Muscle of arm (tissue), 12 donors: ENCODE measurements around the gene MAEL. TPM values are rescaled to one million over a fixed set of nuclear protein-coding genes. Genes with fewer than 3 reads are reported as not detected.

ENCODE experiments used
- DNase-seq: peaks from one replicate; pipeline ENCODE4 v3.0.0-alpha.2; 2013
- polyA plus RNA-seq, 12 donors: library from polyadenylated mRNA; unstranded; fragments of 120-200 nt; gene quantifications; one replicate each; pipeline ENCODE4 v1.2.1, GENCODE V29; 2013; ENCODE audit not compliant: insufficient read length in 12 of 12

Gene MAEL
- polyA plus RNA-seq, 12 donors: 0.20 to 1.1 (median 0.48) TPM; not detected in 2

DNA sequence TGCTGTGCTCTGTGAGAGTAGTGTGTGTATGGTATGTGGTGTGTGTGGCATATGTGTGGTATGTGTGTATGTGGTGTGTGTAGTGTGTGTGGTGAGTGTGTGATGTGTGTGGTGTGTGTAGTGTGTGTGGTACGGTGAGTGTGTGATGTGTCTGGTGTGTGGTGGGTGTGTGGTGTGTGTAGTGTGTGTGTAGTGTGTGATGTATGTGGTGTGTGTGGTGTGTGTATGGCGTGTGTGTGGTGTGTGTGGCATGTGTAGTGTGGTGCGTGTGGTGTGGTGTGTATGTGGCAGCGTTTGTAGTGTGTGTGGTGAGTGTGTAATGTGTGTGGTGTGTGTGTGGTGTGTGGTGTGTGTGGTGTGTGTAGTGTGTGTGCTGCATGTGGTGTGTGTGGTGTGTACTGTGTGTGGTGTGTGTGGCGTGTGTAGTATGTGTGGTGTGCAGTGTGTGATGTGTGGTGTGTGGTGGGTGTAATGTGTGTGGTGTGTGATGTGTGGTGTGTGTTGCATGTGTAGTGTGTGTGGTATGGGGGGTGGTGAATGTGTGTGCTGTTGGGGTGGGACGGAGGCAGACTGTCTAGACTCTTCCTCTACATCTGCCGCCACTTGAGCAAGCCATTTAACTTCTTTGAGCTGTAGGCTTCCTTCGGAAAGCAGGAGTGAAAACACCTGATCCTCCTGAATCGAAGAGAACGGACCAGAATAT is 67.6 kb downstream of the MAEL start:
- no peak for DNase-seq

DNA sequence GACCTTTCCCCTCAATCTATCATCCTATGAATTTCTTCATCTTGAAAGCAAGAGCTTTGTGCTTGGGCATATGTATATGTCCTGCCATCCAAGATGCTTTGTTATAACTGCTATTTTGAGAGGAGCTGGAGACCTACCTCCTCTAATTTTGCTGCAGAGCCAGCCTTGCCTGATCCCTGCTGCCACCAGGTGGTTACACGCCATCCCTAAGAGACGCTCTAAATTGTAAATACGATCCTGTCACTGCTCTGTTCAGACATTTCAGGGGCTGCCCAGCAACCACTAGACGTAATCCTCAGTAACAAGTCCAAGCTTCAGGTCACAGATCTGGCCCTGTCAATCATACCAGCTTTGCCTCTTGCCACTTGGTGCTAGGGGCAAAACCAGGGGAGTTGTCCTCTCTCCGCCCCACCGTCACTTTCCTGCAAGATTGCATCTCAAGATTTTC is 68.2 kb downstream of the MAEL start:
- DNase-seq: no peak

DNA sequence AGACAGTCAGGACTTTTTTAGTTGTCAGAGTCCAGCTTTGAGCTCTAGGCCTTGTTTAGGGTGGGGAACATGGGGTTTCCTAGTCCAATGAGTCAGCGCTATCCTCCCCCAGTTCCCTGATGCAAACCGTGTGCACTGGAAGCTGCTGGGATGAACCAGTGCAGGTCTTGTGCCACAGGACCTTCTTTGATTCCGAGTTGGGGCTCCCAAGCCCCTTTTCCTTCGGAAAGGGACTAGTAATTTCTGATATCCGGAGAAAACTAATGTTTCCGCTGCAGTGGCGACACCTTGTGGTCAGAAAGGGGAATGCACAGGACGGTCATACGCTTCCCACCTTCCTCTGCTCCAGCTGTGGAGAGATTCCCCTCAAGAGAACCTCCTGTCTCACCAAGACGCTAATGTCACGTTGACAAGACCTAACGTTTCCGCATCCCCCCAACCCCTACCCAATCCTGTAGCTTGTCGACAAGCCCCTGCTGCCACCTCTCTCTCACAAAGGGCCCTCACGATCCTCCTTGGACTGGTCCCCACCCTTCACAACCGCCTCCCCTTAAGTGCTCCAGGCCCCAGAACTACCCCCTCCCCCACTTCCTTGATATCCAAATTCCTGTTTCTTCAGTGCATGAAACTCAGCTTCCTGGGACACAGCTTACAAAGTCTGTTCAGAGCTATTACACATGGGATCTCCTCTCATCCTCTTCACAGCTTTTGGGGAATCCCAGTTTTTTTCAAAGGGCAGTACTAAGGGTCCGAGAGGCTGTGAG is 70.1 kb downstream of the MAEL start:
- peak; percentile 79 for DNase-seq

DNA sequence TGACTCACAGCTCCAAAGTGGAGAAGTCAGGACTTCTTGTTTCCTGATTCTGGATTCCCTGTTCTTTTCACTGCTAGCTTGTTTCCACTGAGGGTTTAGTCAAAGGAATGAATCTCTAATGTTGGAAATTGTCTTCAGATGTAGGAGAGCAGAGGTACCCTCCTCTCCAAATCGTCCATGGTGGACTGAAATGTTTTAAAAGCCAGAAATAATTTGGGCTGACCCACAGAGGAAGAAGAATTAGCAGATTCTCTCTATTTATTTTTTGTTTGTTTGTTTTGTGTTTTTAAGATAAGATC is 70.7 kb downstream of the MAEL start:
- DNase-seq: no peak

DNA sequence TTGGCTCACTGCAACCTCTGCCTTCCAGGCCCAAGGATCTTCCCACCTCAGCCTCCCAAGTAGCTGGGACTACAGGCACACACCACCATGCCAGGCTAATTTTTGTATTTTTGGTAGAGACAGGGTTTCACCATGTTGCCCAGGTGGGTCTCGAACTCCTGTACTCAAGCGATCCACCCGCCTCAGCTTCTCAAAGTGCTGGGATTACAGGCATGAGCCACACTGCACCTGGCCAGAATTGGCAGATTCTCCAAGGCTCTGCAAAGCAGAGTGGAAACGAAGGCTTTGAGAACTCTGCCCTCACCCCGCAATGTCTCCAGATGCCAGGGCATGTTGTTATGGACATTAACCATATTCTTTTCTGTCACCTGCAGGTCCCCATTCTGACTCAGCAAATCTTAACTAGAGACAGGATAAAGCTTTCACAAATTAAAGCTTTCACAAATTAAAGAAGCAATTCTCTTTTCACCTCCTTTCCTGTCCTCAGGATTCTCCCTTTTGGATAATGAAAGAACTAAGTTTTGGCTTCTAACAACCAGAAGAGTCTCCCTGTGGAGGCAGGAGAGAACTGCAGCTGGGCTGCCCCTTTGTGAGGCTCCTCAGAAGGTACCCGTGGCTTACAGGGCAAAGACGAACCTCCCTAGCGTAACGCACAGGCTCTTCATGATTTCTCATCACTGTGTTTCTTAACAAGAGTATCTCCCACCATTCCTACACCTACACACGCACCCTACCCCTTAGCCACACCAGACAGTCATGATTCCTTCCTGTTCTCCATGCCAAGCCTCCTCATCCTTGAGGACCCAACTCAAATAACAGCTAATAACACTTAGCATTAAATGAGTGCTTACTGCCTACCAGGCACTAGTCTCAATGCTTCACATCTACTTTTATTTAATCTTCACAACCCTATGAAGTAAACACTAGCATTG is 71.3 kb downstream of the MAEL start:
- no peak for DNase-seq

DNA sequence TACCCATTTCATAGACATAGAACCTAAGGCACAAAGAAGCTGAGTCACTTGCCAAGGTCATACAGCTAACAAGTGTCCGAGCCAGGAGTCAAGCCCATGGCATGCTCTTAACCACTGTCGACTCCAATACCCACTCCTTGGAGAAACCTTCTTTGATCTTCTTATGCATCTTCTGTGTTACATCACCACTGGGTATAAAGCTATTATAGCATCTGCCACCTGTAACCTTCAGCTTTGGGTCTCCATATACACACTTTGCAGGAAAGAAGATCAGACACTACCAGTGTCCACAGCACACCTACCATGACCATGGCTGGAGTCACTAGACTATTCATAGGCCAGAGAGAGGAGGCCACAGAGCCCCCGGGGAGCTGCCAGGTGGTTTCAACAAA is 72.0 kb downstream of the MAEL start:
- DNase-seq: no peak

DNA sequence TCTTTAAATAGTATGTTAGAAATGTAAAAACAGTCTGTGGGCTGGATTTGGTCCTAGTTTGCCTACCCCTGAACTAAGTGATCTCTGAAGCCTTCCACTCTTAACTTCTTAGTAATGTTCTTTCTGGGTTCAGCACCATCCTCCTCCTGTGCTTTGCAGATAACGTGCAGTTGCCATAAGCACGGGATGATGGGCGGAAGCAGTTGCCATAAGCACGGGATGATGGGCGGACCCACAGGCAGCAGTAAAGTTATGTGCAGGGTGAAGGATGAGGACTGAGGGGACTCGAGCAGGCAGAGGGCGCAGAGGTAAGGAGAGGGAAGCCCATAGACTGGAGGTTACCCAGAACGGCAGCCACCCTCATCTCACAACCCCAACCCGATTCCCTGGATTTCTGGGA is 75.5 kb downstream of the MAEL start:
- DNase-seq: no peak

DNA sequence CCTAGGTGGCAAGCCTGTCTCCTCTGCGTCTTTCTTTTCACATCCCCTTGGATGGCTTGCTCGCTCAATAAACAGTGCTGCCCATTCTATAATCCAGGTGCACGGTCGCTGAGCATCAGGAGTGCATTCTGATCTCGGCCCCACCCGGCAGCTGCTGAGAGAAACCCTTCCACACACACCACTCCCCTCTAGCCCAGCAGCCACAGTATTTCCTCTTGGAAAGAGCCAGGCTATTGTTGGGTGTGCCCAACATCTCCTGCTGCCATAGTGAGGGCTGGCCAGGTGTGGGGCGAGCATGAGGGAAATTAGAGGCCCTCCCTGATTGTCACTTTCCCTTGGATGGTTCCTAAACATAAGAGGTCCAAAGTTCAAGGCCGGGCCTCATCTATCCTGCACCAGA is 76.4 kb downstream of the MAEL start:
- DNase-seq: no peak

DNA sequence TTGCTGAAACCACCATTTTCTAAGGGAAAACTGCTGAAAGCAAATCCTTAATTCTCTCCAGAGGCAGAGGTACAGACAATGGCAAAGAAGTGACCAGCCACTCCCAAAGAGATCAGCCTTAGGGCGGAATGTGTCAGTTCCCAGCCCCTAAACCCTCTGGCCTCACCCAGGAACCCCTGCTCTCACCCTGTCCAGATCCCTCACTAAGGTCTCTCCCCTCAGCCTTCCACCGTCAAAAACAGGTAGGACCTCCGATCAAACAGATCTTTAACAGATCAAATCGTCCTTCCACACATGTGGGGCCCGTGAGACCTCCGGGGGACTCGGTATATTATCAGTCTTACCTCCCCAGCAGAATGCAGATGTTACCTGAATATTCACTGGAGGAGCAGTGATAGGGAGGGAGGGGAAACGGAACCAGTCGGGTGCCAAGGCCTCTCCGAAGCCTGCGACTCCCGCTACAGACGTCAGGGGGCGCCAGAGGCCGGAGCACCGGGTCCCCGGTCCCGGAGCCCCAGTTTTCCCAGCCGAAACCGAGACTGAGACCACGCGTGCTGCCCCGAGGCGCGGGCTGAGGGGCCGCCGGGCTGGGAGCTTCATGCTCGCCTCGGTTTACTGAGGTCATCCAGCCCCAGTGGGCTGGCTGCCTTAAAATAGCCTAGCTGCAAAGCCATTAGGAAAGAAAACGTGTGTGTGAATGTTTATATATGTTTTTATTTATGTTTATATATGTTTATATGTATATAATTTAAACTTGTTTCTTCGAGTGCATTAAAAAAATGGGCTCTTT is 77.4 kb downstream of the MAEL start:
- DNase-seq: peak; percentile 73

DNA sequence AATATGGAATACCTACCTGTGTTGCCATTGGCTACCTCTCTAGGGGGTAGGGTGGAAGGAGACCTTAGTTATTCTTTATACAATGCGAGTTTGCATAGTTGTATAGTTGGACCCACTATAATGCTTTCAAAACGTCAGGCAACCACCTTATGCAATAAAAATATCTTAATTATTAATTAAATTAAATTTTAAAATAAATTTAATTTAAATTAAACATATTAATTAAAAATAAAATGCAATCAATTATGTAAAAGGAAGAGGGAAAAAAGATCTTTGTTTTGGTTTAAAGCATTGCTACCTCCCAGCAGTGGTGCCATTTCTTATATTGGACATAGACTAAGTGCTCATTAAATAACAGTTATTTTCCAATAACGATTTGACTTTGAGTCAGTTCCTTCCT is 78.8 kb downstream of the MAEL start:
- DNase-seq: no peak

DNA sequence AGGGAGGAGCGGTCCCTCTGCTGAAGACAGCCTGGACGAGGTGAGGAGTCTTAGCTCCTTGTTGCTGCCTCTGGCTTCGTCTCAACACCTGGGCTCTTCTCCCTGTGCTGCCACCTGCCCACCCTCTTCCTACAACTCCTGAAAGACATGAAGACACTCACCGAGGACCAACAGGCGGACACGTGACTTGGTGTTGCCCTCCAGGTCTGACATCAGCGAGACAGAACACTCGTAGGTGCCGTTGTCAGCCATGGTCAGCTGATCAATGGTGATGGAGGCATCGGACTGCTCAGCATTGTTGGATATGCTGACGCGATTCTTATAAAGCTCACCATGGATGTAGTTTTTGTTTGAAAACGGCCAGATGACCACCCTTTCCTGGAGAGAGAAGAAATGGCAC is 79.7 kb downstream of the MAEL start:
- no peak for DNase-seq

DNA sequence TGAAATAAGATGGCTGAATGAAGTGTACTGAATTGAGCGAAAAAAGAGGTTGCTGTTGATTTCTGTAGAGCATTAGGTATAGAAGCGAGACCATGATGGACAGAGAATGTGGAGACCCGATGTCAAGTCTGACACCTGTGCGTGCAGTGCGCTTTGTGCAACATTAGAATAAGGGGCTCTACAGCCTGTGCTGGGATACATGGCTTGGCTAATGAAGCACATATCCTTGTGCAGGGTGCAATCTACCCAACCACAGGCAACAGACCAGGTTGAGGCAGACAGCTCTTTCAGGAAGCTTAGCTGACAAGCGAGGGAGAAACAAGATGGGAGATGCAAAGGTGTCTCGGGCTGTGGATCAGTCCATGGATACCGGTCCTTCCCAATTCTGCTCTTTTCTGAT is 82.2 kb downstream of the MAEL start:
- no peak for DNase-seq

Other genes starting within 250 kb of the MAEL start
- 10 to 100 TPM in 11 of 12 donors, not detected in 1; 11.6 to 23.0 (median 15.4) TPM for gene POGK, start 149.8 kb upstream of the MAEL start, polyA plus RNA-seq
- 10 to 100 TPM in 11 of 12 donors, not detected in 1; 11.4 to 19.7 (median 14.8) TPM for gene TADA1, start 113.0 kb upstream of the MAEL start, polyA plus RNA-seq
- gene ILDR2, start 13.7 kb upstream of the MAEL start, polyA plus RNA-seq: 1 to 10 TPM in 11 of 12 donors, not detected in 1; 1.3 to 5.0 (median 2.0) TPM
- 10 to 100 TPM in 1 of 12 donors, under 1 TPM in 9, not detected in 2; 0.12 to 22.3 (median 0.19) TPM for gene GPA33, start 101.1 kb downstream of the MAEL start, polyA plus RNA-seq
- gene STYXL2, start 104.8 kb downstream of the MAEL start, polyA plus RNA-seq: 100 to 1,000 TPM in 5 of 12 donors, 10 to 100 TPM in 6, not detected in 1; 34.2 to 146 (median 99.8) TPM
- 10 to 100 TPM in 1 of 12 donors, 1 to 10 TPM in 11; 5.3 to 38.4 (median 7.4) TPM for gene POU2F1, start 231.6 kb downstream of the MAEL start, polyA plus RNA-seq